ENCODE data around the gene NFATC1.

DNA sequence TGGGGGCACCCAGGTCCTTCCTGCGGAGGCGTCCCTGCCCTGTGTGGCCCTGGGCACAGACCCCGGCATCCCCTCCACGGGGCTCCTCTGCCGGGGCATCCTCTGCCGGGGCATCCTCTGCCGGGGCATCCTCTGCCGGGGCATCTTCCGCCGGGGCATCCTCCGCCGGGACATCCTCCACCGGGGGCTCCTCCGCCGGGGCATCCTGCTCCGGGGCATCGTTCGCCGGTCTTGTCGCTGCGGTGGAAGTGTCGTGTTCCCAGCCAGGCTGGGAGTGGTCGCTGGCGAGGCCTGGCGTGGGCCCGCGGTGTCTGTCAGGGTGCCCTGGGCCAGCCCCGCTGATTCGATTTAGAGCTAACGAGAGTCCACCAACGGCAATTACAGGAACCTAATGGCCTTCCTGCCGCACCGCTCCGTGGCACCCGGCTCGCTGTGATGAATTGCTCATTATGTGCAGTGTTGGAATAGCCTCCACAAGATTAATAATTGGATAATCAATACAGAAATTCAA is 115.1 kb downstream of the NFATC1 start:
- TF ChIP-seq CTCF (conservative IDR thresholded peaks at IDR 0.05) (no peak), ZFX (IDR thresholded peaks at IDR 0.05) (no peak)

All from C4-2B (cell line).